Liver (tissue), 9 donors: ENCODE measurements around the gene NUP153. TPM values are rescaled to one million over a fixed set of nuclear protein-coding genes. Genes with fewer than 3 reads are reported as not detected.
A peak's percentile ranks its signal among the peaks of the same experiment; 100 is the strongest.
"Not testable (repeated sequence)": the region's sequence is repeated elsewhere in the genome, so short reads cannot be mapped to it uniquely, and the experiment has no call there.

Experiments used
- DNase-seq: peaks from one replicate; pipeline ENCODE4 v3.0.0-alpha.2; 2017; ENCODE audit warnings: low spot score
- H3K27ac ChIP-seq, 2 donors: one replicate each; pipeline ENCODE4 v1.7.0; 2013; ENCODE audit warnings: inconsistent platforms in 2 of 2, low read length in 2 of 2, control low read depth in 1 of 2, low read depth in 1 of 2, mild to moderate bottlenecking in 1 of 2
- H3K27me3 ChIP-seq, 4 donors: one replicate each; pipeline versions ENCODE4 v1.6.1 to v1.7.0; 2013; ENCODE audit warnings: low read length in 3 of 4, inconsistent platforms in 1 of 4, mild to moderate bottlenecking in 1 of 4, moderate library complexity in 1 of 4; ENCODE audit not compliant: control insufficient read depth in 4 of 4, insufficient read depth in 4 of 4
- H3K36me3 ChIP-seq, 4 donors: one replicate each; pipeline versions ENCODE4 v1.6.1 to v1.7.0; 2013; ENCODE audit warnings: low read length in 3 of 4, mild to moderate bottlenecking in 3 of 4, low read depth in 1 of 4, moderate library complexity in 1 of 4; ENCODE audit not compliant: control insufficient read depth in 4 of 4, insufficient read depth in 3 of 4
- H3K4me1 ChIP-seq, 4 donors: one replicate each; pipeline versions ENCODE4 v1.6.1 to v1.7.0; 2013; ENCODE audit warnings: low read length in 3 of 4, mild to moderate bottlenecking in 3 of 4, moderate library complexity in 1 of 4; ENCODE audit not compliant: control insufficient read depth in 4 of 4, insufficient read depth in 4 of 4
- H3K4me3 ChIP-seq, 3 donors: one replicate each; pipeline versions ENCODE4 v1.6.1 to v1.7.0; 2013; ENCODE audit warnings: low read length in 3 of 3, control low read depth in 1 of 3, low read depth in 1 of 3, mild to moderate bottlenecking in 1 of 3
- H3K9ac ChIP-seq, 2 donors: one replicate each; pipeline ENCODE4 v1.7.0; 2013; ENCODE audit warnings: low read length in 2 of 2, mild to moderate bottlenecking in 2 of 2, moderate library complexity in 2 of 2, control low read depth in 1 of 2, low read depth in 1 of 2
- H3K9me3 ChIP-seq, 4 donors: one replicate each; pipeline versions ENCODE4 v1.6.1 to v1.7.0; 2013; ENCODE audit warnings: low read length in 3 of 4; ENCODE audit not compliant: control insufficient read depth in 4 of 4
- EGR1 ChIP-seq, 2 donors: IDR thresholded peaks; 2 replicates each; pipeline ENCODE4 v1.6.1; 2016 to 2018; ENCODE audit warnings: antibody characterized with exemption in 2 of 2, low read depth in 2 of 2
- FOXA2 ChIP-seq: IDR thresholded peaks from 2 replicates; pipeline ENCODE4 v1.6.1; 2016; ENCODE audit warnings: antibody characterized with exemption
- HNF4G ChIP-seq: IDR thresholded peaks from 2 replicates; pipeline ENCODE4 v1.6.1; 2016; ENCODE audit warnings: antibody characterized with exemption
- NR2F2 ChIP-seq: IDR thresholded peaks from 2 replicates; pipeline ENCODE4 v1.6.1; 2016; ENCODE audit warnings: antibody characterized with exemption
- RXRA ChIP-seq, 2 donors: IDR thresholded peaks; 2 replicates each; pipeline ENCODE4 v1.6.1; 2017 to 2018; ENCODE audit warnings: antibody characterized with exemption in 2 of 2, mild to moderate bottlenecking in 1 of 2
- SP1 ChIP-seq: IDR thresholded peaks from 2 replicates; pipeline ENCODE4 v1.6.1; 2018; ENCODE audit warnings: antibody characterized with exemption, mild to moderate bottlenecking
- YY1 ChIP-seq: IDR thresholded peaks from 2 replicates; pipeline ENCODE4 v1.6.1; 2016; ENCODE audit warnings: antibody characterized with exemption, mild to moderate bottlenecking
- WGBS: extraction: QIAGEN DNeasy Blood & Tissue Kit; methylation state at CpG from one replicate; pipeline ENCODE4 v1.1.7; 2013; 5-methylcytosine and 5-hydroxymethylcytosine counted together
- polyA plus RNA-seq, 2 donors: library from polyadenylated mRNA; stranded (reverse) in 1 of 2; unstranded in 1 of 2; fragments of 200-250 nt in 1 of 2; fragments of >200 nt in 1 of 2; fragmentation: Nextera tagmentation in 1 of 2; extraction: Ambion mirVana in 1 of 2; gene quantifications; one replicate each; pipeline versions ENCODE4 v1.2.1 to v1.2.3, GENCODE V29; 2013 to 2015
- total RNA-seq, 2 donors: library from RNA; depleted of rRNA; stranded (reverse); fragments of >200 nt; gene quantifications; one replicate each; pipeline ENCODE4 v1.2.3, GENCODE V29; 2014
- TF ChIP-seq, protein P1 (sequence below): fragments of 150-350 bp; IDR thresholded peaks from 2 replicates; pipeline ENCODE4 v1.5.1; 2017; ENCODE audit warnings: improper control_type of control experiment, low read depth, low read length; ENCODE audit not compliant: missing input control
- donor health status: healthy.
- donor health status: healthy.
- donor health status: healthy.
- donor health status: healthy.
- donor health status: healthy.

The NUP153 gene
- total and polyA plus RNA-seq, 4 donors: 5.1 to 42.4 (median 14.4) TPM

GRCh38 chr6:17709476-17709875 is 2.8 kb upstream of the NUP153 start:
- no peaks in the 10 kb centered on the region for H3K36me3 ChIP-seq
- 99% methylated on average over 2 of the region's 2 CpGs for WGBS
- H3K9me3 ChIP-seq: no peaks in the 10 kb centered on the region
- H3K27ac ChIP-seq: no peak overlapping the region
- TF ChIP-seq NR2F2: no peak
- no peak for DNase-seq
- H3K4me3 ChIP-seq: no peak overlapping the region
- H3K27me3 ChIP-seq: no peaks in the 10 kb centered on the region
- peaks cover 0 to 5% (median 1%) of the 10 kb centered on the region in 4 donors for H3K4me1 ChIP-seq
- no peak overlapping the region for H3K9ac ChIP-seq

GRCh38 chr6:17708035-17708434 is 1.3 kb upstream of the NUP153 start:
- H3K4me1 ChIP-seq: peaks cover 4 to 13% (median 10%) of the 10 kb centered on the region in 4 donors
- DNase-seq, H3K4me3 ChIP-seq, H3K27ac ChIP-seq, H3K9me3 ChIP-seq, H3K27me3 ChIP-seq, H3K9ac ChIP-seq, H3K36me3 ChIP-seq: not testable (repeated sequence)
- WGBS: 86% methylated on average over 12 of the region's 12 CpGs

- WGBS: 35% methylated on average over 5 of the region's 5 CpGs
- DNase-seq: no peak
- Histone ChIP-seq H3K36me3 (no peaks in the 10 kb centered on the region), H3K9ac (peak overlapping the region; percentile 75 to 90), H3K27me3 (no peaks in the 10 kb centered on the region), H3K4me1 (peaks cover 7 to 20% (median 13%) of the 10 kb centered on the region in 4 donors), H3K9me3 (no peaks in the 10 kb centered on the region), H3K4me3 (peak overlapping the region; percentile 56 to 92 (median 83)), H3K27ac (peak overlapping the region; percentile 97 to 100)
- TF ChIP-seq YY1 (no peak), HNF4G (no peak), RXRA (IDR thresholded peaks at IDR 0.05) (no peak)
Observed at GRCh38 chr6:17707371-17707651, 586 bp upstream of the NUP153 start.

- TF ChIP-seq SP1: no peak
- Histone ChIP-seq H3K4me3 (peak overlapping the region; percentile 65 to 92 (median 83)), H3K36me3 (no peaks in the 10 kb centered on the region), H3K27me3 (no peaks in the 10 kb centered on the region), H3K4me1 (peaks cover 7 to 20% (median 16%) of the 10 kb centered on the region in 4 donors), H3K9ac (peak overlapping the region; percentile 90 to 94), H3K27ac (peak overlapping the region; percentile 97 to 100), H3K9me3 (no peaks in the 10 kb centered on the region)
- under 1% methylated on average over 58 of the region's 58 CpGs for whole genome bisulfite sequencing
- DNase-seq: peak; percentile 70
Observed at GRCh38 chr6:17705778-17706579, 746 bp downstream of the NUP153 start.

GRCh38 chr6:17705428-17705777 is 1.3 kb downstream of the NUP153 start:
- Histone ChIP-seq H3K27ac (peak overlapping the region; percentile 97 to 100), H3K4me3 (peak overlapping the region; percentile 69 to 92 (median 83)), H3K36me3 (no peaks in the 10 kb centered on the region), H3K9ac (peak overlapping the region; percentile 90 to 97), H3K4me1 (peaks cover 7 to 24% (median 16%) of the 10 kb centered on the region in 4 donors), H3K9me3 (no peaks in the 10 kb centered on the region), H3K27me3 (no peaks in the 10 kb centered on the region)
- peak; percentile 53 for DNase-seq
- TF ChIP-seq, protein P1, sequence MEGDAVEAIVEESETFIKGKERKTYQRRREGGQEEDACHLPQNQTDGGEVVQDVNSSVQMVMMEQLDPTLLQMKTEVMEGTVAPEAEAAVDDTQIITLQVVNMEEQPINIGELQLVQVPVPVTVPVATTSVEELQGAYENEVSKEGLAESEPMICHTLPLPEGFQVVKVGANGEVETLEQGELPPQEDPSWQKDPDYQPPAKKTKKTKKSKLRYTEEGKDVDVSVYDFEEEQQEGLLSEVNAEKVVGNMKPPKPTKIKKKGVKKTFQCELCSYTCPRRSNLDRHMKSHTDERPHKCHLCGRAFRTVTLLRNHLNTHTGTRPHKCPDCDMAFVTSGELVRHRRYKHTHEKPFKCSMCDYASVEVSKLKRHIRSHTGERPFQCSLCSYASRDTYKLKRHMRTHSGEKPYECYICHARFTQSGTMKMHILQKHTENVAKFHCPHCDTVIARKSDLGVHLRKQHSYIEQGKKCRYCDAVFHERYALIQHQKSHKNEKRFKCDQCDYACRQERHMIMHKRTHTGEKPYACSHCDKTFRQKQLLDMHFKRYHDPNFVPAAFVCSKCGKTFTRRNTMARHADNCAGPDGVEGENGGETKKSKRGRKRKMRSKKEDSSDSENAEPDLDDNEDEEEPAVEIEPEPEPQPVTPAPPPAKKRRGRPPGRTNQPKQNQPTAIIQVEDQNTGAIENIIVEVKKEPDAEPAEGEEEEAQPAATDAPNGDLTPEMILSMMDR: no peak
- TF ChIP-seq FOXA2 (no peak), EGR1 (IDR thresholded peaks at IDR 0.05; ENCODE audit: low read depth in 2 of 2) (peak in 1 of 2 donors; percentile 29)
- WGBS: under 1% methylated on average over 10 of the region's 10 CpGs
